ENCODE results near the gene PPARG. TPM values are rescaled to one million over a fixed set of nuclear protein-coding genes. Genes with fewer than 3 reads are reported as not detected.
"Not testable (repeated sequence)": the region's sequence is repeated elsewhere in the genome, so short reads cannot be mapped to it uniquely, and the experiment has no call there.

The PPARG gene
- total RNA-seq, 1 donor from 2014 or later = 7.4 TPM

GRCh38 chr3:12278566-12278965 is 10.3 kb upstream of the PPARG start:
- no peak for ATAC-seq
- no peak for DNase-seq (ENCODE audit: low spot score)

GRCh38 chr3:12279591-12280326 is 9.1 kb upstream of the PPARG start:
- ATAC-seq (no peak), DNase-seq (ENCODE audit: low spot score) (no peak)

- ATAC-seq (no peak), DNase-seq (ENCODE audit: low spot score) (no peak)
Measured at GRCh38 chr3:12280357-12280806, 8.5 kb upstream of the PPARG start.

GRCh38 chr3:12284591-12284990 is 4.3 kb upstream of the PPARG start:
- no peak for DNase-seq (ENCODE audit: low spot score)
- ATAC-seq = no peak

GRCh38 chr3:12285003-12285555 is 3.8 kb upstream of the PPARG start:
- no peak for DNase-seq (ENCODE audit: low spot score)
- no peak for ATAC-seq

GRCh38 chr3:12285779-12286178 is 3.1 kb upstream of the PPARG start:
- not testable (repeated sequence) for ATAC-seq; DNase-seq (ENCODE audit: low spot score)

GRCh38 chr3:12286504-12286903 is 2.4 kb upstream of the PPARG start:
- DNase-seq (ENCODE audit: low spot score) = no peak

GRCh38 chr3:12286927-12287726 is 1.7 kb upstream of the PPARG start:
- ATAC-seq (no peak), DNase-seq (ENCODE audit: low spot score) (peak; percentile 57)

More at GRCh38 chr3:12286504-12286903, 2.4 kb upstream of the PPARG start:
- no peak for ATAC-seq

GRCh38 chr3:12287727-12288181 is 1.1 kb upstream of the PPARG start:
- ATAC-seq (peak; percentile 90), DNase-seq (ENCODE audit: low spot score) (peak; percentile 75)

GRCh38 chr3:12289524-12289923 is 654 bp downstream of the PPARG start:
- no peak for DNase-seq (ENCODE audit: low spot score)
- ATAC-seq = no peak

- no peak for ATAC-seq
- DNase-seq (ENCODE audit: low spot score) = no peak
Measured at GRCh38 chr3:12292770-12293169, 3.9 kb downstream of the PPARG start.

- no peak for ATAC-seq
- no peak for DNase-seq (ENCODE audit: low spot score)
Measured at GRCh38 chr3:12294885-12295580, 6.2 kb downstream of the PPARG start.

GRCh38 chr3:12296511-12296910 is 7.6 kb downstream of the PPARG start:
- DNase-seq (ENCODE audit: low spot score) (no peak), ATAC-seq (no peak)

- DNase-seq (ENCODE audit: low spot score) = no peak
- ATAC-seq = no peak
Measured at GRCh38 chr3:12299026-12299425, 10.2 kb downstream of the PPARG start.

GRCh38 chr3:12300137-12300536 is 11.3 kb downstream of the PPARG start:
- no peak for DNase-seq (ENCODE audit: low spot score)
- ATAC-seq = no peak

- DNase-seq (ENCODE audit: low spot score) (no peak), ATAC-seq (no peak)
Measured at GRCh38 chr3:12301031-12301430, 12.2 kb downstream of the PPARG start.

- DNase-seq (ENCODE audit: low spot score) (no peak), ATAC-seq (no peak)
Measured at GRCh38 chr3:12301513-12301912, 12.6 kb downstream of the PPARG start.

- no peak for ATAC-seq
Measured at GRCh38 chr3:12302564-12302963, 13.7 kb downstream of the PPARG start.

GRCh38 chr3:12303534-12303933 is 14.7 kb downstream of the PPARG start:
- DNase-seq (ENCODE audit: low spot score) = no peak
- no peak for ATAC-seq

More at GRCh38 chr3:12302564-12302963, 13.7 kb downstream of the PPARG start:
- no peak for DNase-seq (ENCODE audit: low spot score)

GRCh38 chr3:12303993-12304392 is 15.1 kb downstream of the PPARG start:
- DNase-seq (ENCODE audit: low spot score) = no peak
- ATAC-seq = no peak

GRCh38 chr3:12307136-12307535 is 18.3 kb downstream of the PPARG start:
- ATAC-seq (no peak), DNase-seq (ENCODE audit: low spot score) (no peak)

Data from left lobe of liver (tissue), 2 donors.